GM04503 (cell line): ENCODE results near the gene SLC16A12.
A peak's percentile ranks its signal among the peaks of the same experiment; 100 is the strongest.

Experiments
- DNase-seq: peaks from one replicate; pipeline ENCODE4 v3.0.0-alpha.2; 2012; ENCODE audit warnings: low read depth

Gene SLC16A12

GRCh38 chr10:89505640-89506275 lies 29.6 kb downstream of the SLC16A12 start:
- DNase-seq, result no peak

- DNase-seq, result no peak
Measured at GRCh38 chr10:89504691-89505090, 30.7 kb downstream of the SLC16A12 start.

DNA sequence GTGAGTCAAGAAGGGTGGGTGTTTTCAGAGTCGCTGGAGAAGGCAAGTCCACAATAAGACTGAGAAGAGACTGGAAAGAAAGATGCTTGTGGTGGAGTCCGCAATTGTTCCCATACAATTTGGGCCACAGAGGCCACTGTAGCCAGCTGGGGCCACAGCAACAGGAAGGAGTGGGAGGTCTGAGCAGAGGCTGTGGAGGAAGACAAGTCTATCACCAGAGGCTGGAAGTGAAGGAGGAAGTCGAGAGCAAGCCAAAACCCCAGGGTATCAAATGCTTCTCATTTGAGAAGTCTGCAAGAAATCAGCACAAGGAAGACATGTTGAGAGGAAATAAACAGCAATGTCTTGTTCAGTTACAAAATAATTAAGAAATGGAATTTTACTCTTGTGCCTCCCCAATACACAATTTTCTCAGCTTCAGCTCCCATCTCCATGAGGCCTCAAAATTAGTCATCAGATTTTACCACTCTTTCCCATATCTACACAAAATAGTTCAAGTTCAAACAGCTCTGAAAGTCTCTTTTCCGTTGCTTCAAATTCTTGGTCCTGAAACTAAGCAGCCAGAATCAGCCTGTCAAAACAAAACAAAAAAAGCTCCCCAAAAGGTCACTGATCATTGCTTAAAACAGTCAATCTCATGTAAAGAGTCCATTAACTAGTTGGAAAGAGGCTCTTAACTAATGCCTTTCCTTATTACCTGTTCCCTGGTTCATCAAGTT lies 31.6 kb downstream of the SLC16A12 start:
- no peak for DNase-seq

GRCh38 chr10:89503151-89503550 lies 32.2 kb downstream of the SLC16A12 start:
- DNase-seq, result no peak

DNA sequence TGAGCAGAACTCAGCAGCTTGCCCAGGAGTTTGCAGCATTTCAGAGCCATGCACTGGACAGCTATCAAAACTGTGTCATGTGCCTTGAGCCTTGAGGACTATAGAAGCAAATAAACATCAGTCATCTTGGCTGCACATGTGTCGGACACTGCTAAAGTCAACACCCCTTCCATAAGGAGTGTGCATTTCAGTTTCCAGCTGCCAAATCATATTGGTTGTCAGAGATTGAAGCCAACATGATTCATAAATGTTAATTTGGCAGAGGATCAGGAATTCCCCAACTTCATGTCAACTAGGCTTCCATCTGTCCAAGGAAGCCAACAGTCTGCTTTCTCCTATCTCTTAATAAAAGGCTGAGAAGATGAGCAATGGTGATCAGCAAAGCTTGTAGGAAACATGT lies 32.8 kb downstream of the SLC16A12 start:
- DNase-seq, result no peak

DNA sequence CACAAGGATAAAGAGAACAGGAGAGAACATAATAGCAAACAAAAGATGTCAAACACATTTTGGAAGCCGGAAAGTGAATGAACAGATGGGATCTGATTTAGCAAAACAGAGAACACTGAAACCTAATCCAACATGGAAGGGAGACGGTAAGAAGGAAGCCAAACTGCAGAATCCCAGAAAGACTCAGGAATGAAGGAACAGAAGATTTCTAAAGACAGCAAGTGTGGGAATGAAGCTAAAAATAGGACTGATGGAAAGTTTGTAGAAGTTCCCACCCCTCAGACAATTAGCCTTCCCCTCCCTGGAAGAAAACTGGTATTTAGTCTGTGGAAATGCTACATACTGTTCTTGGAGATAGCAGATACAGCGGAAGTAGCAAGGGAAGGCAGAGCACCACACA lies 40.8 kb downstream of the SLC16A12 start:
- no peak for DNase-seq

GRCh38 chr10:89494068-89494467 lies 41.3 kb downstream of the SLC16A12 start:
- no peak for DNase-seq

DNA sequence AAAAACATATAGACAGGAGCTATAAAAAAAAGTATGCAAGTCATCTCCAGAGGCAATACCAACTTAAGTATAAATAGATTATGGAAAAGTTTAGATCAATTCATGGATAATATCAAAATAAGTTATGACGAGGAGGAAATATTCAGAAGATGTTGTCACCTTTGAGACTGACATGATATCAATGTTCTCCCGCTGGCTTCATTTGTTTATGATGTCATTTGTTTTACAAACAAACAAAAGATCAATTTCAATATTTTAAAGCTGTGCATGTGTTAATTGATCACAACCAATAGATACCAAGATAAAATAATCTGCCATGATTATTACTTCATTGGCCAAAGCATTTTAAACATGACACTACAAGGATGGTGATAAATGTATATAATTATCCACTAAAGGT lies 43.5 kb downstream of the SLC16A12 start:
- no peak for DNase-seq

DNA sequence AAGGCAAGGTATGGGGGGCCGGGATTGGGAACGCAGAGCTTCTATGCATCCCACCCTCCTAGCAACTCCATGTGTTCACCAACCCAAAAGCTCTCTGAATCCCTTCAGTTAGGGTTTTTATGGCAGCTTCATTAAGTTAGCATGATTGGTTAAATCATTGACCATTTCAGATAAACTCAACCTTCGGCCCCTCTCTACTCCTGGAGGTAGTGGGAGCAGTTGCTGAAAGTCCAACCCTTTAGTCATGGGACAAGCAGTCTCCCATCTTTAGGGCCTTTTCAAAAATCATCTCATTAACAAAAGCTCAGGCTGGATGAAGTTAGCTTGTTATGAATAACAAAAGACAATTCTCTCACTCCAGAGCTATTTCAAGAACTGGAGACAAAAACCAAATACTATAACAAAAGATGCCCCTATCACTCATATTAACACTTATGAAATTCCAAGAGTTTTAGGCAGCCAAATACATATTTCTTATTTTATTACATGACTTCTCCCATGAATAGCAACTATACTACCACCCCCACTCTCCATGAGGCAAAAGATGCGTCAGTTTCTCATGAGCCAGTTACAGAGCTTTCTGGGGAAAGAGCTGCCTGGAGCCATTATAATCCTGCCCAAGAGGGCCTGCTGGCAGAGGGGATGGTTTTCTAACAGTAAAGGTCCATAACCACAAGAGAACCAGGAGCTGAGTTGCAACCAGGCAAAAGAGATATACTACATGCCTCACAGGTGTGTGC lies 44.6 kb downstream of the SLC16A12 start:
- no peak for DNase-seq

DNA sequence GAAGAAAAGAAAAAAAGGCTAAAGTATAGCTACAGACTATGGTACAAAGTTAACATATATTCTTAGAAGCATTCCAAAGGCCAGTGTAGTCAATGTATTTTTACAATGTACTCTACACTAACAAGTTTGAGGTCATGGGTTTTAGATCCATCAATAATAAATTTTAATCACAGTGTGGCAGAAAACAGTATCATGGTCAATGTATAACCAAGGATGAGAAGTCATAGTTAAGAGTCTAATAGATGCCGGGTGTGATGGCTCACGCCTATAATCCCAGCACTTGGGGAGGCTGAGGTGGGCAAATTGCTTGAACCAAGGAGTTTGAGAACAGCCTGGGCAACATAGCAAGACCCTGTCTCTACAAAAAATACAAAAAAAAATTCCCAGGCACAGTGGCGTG lies 53.1 kb downstream of the SLC16A12 start:
- no peak for DNase-seq

DNA sequence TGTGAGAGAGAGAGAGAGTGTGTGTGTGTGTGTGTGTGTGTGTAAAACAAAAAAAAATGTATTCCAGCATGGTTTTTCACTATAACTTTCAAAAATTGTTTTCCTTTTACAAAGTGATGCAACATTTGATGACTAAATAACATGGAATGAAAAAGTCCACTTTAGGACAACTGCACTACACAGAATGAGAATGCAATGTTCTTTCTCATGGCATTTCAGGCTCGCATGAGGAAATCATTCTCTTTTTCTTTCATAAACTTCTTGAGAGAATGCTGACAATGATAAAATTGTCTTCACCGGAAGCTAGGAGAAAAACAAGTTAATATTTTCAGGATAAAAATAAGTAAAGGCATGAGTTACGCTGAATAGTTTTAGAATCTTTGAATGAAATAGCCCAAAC lies 53.7 kb downstream of the SLC16A12 start:
- peak; percentile 86 for DNase-seq

- DNase-seq, result no peak
Measured at GRCh38 chr10:89479771-89480446, 55.5 kb downstream of the SLC16A12 start.

- DNase-seq, result no peak
Measured at GRCh38 chr10:89478739-89479654, 56.4 kb downstream of the SLC16A12 start.

DNA sequence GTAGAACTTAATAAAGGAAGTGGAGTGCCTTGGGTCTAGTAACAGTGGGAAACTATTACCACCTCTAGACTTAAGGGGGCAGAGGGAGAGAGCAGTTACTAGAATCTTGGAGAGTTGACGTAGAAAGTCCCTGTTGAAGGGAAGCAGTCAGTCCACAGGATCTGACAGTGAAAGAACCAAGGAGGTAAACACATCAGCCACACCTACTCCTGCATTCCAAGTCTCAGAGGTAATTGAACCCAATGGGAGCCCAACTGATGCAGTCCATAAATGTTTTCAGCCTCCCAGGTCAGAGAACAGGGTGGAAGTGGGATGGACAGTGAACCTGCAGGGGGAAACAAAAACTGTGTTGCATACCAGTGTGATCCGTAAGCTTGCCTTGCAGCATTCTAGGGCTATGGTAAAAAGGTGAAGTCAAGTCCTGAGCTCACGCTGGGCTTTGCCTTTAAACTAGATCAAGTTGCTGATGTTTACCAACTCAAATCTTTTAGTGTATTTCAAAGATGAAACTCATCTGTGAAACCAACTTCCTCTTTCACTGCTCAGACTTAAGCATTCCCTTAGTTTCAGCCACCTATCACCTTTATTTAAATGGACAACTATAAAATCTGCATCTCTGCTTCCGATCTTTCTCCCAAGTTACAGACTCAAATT lies 57.2 kb downstream of the SLC16A12 start:
- DNase-seq, result no peak

DNA sequence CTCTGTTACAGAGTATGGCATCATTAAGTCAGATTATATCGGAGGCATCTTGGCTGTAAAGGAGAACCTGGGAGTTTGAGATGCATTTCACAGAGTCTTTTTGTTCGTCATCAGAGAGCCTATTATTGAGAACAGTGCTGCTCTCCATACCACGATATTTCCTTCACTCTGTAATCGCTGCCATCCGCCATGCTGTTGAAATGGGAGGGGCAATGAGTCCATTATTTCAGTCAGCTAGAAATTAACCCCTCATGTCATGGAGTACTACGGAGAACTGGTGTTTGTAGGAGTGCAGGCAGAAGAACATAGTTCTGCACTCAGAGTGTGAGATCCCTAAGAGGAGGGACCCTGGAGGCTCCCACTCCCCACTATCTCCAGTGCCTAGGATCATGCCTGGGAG lies 59.2 kb downstream of the SLC16A12 start:
- no peak for DNase-seq

- DNase-seq, result no peak
Measured at GRCh38 chr10:89475591-89475998, 59.8 kb downstream of the SLC16A12 start.

- no peak for DNase-seq
Measured at GRCh38 chr10:89475125-89475524, 60.3 kb downstream of the SLC16A12 start.

DNA sequence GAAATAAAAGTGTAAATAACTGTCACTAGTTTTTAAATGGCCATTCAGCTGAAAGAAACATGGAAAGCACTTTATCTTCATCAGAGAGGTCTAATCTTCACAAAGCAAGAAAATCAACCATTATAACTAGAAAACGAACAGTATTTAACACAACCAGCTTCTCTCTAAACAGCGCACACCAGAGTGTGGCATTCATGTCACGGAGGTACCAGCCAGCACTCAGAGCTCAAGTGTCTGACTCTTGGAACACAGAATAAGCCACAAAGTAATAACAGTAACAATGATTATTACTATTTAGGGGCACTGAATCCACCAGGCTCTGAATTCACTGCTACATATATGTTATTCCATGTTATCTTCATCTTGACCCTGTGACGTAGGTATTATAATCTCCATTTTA lies 60.9 kb downstream of the SLC16A12 start:
- DNase-seq, result no peak

DNA sequence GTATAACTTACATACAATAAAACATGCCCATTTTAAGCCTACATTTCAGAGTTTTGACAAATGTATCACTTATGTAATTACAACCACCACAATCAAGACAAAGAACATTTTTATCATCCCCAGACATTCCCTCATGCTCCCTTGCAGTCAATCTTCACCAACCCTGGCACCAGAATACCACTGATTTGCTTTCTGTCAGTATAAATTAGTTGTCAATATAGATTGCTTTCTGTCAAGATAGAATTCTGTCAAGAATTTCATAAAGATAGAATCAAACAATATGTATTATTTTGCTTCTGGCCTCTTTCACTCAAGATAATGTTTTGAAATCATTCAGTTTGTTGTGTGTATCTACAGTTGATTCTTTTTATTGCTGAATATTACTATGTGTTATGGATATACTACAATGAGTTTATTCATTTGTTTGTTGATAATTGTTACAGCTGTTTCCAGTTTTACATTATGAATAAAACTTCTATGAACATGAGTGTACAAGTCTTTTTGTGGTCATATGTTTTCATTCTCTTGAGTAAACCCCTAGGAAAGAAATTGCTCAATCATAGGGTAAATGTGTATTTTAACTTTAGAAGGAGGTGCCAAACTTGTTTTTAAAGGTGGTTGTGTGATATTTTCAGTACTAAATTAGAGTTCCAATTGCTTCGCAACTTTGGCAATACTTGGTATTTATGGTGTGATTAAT lies 64.1 kb downstream of the SLC16A12 start:
- DNase-seq, result no peak

- DNase-seq, result no peak
Measured at GRCh38 chr10:89470628-89471027, 64.8 kb downstream of the SLC16A12 start.
